ENCODE results near the gene LRMDA.
"Not testable (repeated sequence)": the region's sequence is repeated elsewhere in the genome, so short reads cannot be mapped to it uniquely, and the experiment has no call there.

LRMDA gene

GRCh38 chr10:75508239-75508813, 76.9 kb downstream of the LRMDA start:
- no peak for ATAC-seq

GRCh38 chr10:75508814-75509306, 77.4 kb downstream of the LRMDA start:
- no peak for ATAC-seq

GRCh38 chr10:75509706-75510105, 78.3 kb downstream of the LRMDA start:
- no peak for ATAC-seq

GRCh38 chr10:75511011-75511410, 79.6 kb downstream of the LRMDA start:
- no peak for ATAC-seq

- ATAC-seq: no peak
Measured at GRCh38 chr10:75512203-75512933, 80.9 kb downstream of the LRMDA start.

- ATAC-seq: no peak
Measured at GRCh38 chr10:75513292-75513885, 82.0 kb downstream of the LRMDA start.

GRCh38 chr10:75514830-75515229, 83.4 kb downstream of the LRMDA start:
- ATAC-seq: no peak

- ATAC-seq: not testable (repeated sequence)
Measured at GRCh38 chr10:75516154-75516553, 84.7 kb downstream of the LRMDA start.

GRCh38 chr10:75519213-75519612, 87.8 kb downstream of the LRMDA start:
- not testable (repeated sequence) for ATAC-seq

- ATAC-seq: not testable (repeated sequence)
Measured at GRCh38 chr10:75521194-75521829, 89.9 kb downstream of the LRMDA start.

GRCh38 chr10:75525067-75525466, 93.6 kb downstream of the LRMDA start:
- ATAC-seq: no peak

- no peak for ATAC-seq
Measured at GRCh38 chr10:75525646-75526045, 94.2 kb downstream of the LRMDA start.

GRCh38 chr10:75527542-75527941, 96.1 kb downstream of the LRMDA start:
- ATAC-seq: no peak

GRCh38 chr10:75528392-75528791, 97.0 kb downstream of the LRMDA start:
- no peak for ATAC-seq

GRCh38 chr10:75530299-75530698, 98.9 kb downstream of the LRMDA start:
- ATAC-seq: no peak

- ATAC-seq: no peak
Measured at GRCh38 chr10:75531571-75532031, 100.2 kb downstream of the LRMDA start.

GRCh38 chr10:75532253-75532924, 101.0 kb downstream of the LRMDA start:
- no peak for ATAC-seq

GRCh38 chr10:75538144-75538543, 106.7 kb downstream of the LRMDA start:
- ATAC-seq: no peak

GRCh38 chr10:75538765-75539164, 107.3 kb downstream of the LRMDA start:
- ATAC-seq: no peak

GRCh38 chr10:75540357-75540966, 109.0 kb downstream of the LRMDA start:
- no peak for ATAC-seq

GRCh38 chr10:75540981-75541380, 109.6 kb downstream of the LRMDA start:
- ATAC-seq: no peak

- ATAC-seq: no peak
Measured at GRCh38 chr10:75541411-75541810, 110.0 kb downstream of the LRMDA start.
